ENCODE data around the gene FAAH.

FAAH gene

DNA sequence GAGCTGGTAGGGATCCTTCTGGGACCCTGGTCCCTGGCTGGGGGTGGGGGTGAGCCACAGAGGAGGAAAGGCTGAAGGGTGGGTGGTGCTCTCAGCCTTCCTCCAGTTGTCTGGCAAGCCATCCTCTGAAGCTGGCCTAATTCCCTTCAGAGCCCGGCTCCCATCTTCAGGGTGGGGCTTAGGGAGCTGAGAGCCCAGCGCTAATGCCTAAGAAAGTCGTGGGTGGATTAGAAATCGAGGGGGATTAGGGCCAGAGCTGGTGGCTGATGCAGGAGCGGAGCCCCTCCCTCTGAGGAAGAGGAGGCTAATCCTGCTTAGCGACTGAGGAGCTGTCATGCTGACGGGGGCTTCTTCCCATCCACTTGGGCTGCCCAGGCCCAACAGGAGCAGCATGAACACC is 64.7 kb downstream of the FAAH start:
- TF ChIP-seq REST (IDR thresholded peaks at IDR 0.05; ENCODE audit: low read depth) = no peak
- TF ChIP-seq USF1 (IDR thresholded peaks at IDR 0.05) = no peak
- TF ChIP-seq TEAD4 (IDR thresholded peaks at IDR 0.05) = no peak
- TF ChIP-seq EP300 (IDR thresholded peaks at IDR 0.05; ENCODE audit: borderline replicate concordance) = no peak
- TF ChIP-seq, protein P1, sequence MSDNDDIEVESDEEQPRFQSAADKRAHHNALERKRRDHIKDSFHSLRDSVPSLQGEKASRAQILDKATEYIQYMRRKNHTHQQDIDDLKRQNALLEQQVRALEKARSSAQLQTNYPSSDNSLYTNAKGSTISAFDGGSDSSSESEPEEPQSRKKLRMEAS (IDR thresholded peaks at IDR 0.05) = no peak
- no peak for TF ChIP-seq EGR1 (IDR thresholded peaks at IDR 0.05)
- TF ChIP-seq NFIC (IDR thresholded peaks at IDR 0.05) = no peak
- TF ChIP-seq TAF1 (IDR thresholded peaks at IDR 0.05; ENCODE audit: low read depth) = no peak
- no peak for TF ChIP-seq YY1 (IDR thresholded peaks at IDR 0.05; ENCODE audit: low read depth)
- TF ChIP-seq CREB1 (IDR thresholded peaks at IDR 0.05; ENCODE audit: low read depth) = no peak
- no peak for TF ChIP-seq ZBTB7A (IDR thresholded peaks at IDR 0.05; ENCODE audit: low read depth)
- TF ChIP-seq FOXM1 (IDR thresholded peaks at IDR 0.05; ENCODE audit: borderline replicate concordance, low read depth) = no peak
- no peak for TF ChIP-seq CEBPB (IDR thresholded peaks at IDR 0.05)
- no peak for TF ChIP-seq RAD21 (IDR thresholded peaks at IDR 0.05; ENCODE audit: low read depth)
- TF ChIP-seq TCF12 (IDR thresholded peaks at IDR 0.05; ENCODE audit: low read depth) = no peak

DNA sequence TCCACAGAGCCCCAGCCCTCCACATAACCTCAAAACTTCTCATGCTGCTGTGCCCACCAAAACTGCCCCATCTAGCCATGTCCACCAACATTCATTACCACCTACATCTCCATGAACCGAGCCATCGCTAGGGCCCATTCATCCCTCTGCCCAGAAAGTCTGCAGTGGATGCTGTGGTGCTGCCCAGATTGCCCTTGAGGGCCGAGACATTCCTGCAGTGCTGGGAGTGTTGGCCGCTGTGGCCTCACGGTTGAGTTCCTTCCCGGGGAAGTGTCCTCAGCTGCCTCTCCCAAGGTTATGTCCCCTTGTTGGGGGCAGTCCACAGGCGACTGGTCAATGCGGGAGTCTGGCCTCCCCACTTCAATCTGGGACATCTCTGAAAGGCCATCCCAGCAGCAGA is 65.2 kb downstream of the FAAH start:
- TF ChIP-seq TEAD4 (IDR thresholded peaks at IDR 0.05) (no peak), CREB1 (IDR thresholded peaks at IDR 0.05; ENCODE audit: low read depth) (no peak), CEBPB (IDR thresholded peaks at IDR 0.05) (no peak), YY1 (IDR thresholded peaks at IDR 0.05; ENCODE audit: low read depth) (no peak), TCF12 (IDR thresholded peaks at IDR 0.05; ENCODE audit: low read depth) (no peak), REST (IDR thresholded peaks at IDR 0.05; ENCODE audit: low read depth) (no peak), RAD21 (IDR thresholded peaks at IDR 0.05; ENCODE audit: low read depth) (no peak), NFIC (IDR thresholded peaks at IDR 0.05) (no peak), FOXM1 (IDR thresholded peaks at IDR 0.05; ENCODE audit: borderline replicate concordance, low read depth) (no peak), ZBTB7A (IDR thresholded peaks at IDR 0.05; ENCODE audit: low read depth) (no peak), EGR1 (IDR thresholded peaks at IDR 0.05) (no peak), USF1 (IDR thresholded peaks at IDR 0.05) (no peak), EP300 (IDR thresholded peaks at IDR 0.05; ENCODE audit: borderline replicate concordance) (no peak), TAF1 (IDR thresholded peaks at IDR 0.05; ENCODE audit: low read depth) (no peak)
- TF ChIP-seq, protein P1 (IDR thresholded peaks at IDR 0.05) = no peak

DNA sequence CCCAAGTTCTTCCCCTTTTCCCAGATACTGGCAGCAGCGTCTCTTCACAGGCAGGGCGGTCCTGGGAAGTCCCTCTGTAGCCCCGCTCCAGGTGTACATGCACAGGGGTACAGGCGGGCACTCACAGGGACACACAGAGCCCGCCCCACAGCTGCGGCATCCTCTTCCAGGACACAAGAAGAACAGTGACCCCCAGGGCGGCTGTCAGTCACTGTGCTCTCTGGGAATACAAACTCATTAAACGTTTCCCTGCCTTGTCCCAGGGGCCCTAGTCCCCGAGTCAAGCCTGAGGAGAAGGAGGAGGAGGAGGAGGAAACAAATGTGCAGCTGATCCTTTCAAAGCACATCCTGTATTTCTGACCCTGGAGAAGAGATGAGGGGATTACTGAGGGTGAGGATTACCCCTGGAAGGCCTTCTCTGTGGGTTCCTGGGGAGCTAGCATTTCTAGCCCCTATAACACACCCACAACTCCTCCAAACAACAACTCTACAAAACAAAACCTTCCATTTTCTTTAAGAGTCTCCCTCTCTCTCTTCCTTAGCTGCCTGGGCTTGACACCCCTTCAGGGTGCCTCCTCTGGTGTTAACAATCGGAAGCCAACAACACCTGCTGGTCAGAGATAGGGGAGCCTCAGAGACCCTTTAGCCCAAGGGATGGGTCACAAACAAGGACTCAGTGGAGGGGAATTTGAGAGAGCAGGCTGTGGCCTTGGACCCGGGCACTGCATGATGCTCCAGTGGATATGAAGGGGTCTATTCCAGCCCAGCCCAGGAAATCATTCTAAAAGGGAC is 67.1 kb downstream of the FAAH start:
- no peak for TF ChIP-seq EGR1 (IDR thresholded peaks at IDR 0.05)
- no peak for TF ChIP-seq TAF1 (IDR thresholded peaks at IDR 0.05; ENCODE audit: low read depth)
- TF ChIP-seq ZBTB7A (IDR thresholded peaks at IDR 0.05; ENCODE audit: low read depth) = no peak
- TF ChIP-seq EP300 (IDR thresholded peaks at IDR 0.05; ENCODE audit: borderline replicate concordance) = no peak
- no peak for TF ChIP-seq CEBPB (IDR thresholded peaks at IDR 0.05)
- TF ChIP-seq, protein P1 (IDR thresholded peaks at IDR 0.05) = no peak
- TF ChIP-seq YY1 (IDR thresholded peaks at IDR 0.05; ENCODE audit: low read depth) = no peak
- TF ChIP-seq FOXM1 (IDR thresholded peaks at IDR 0.05; ENCODE audit: borderline replicate concordance, low read depth) = no peak
- TF ChIP-seq CREB1 (IDR thresholded peaks at IDR 0.05; ENCODE audit: low read depth) = no peak
- TF ChIP-seq NFIC (IDR thresholded peaks at IDR 0.05) = no peak
- TF ChIP-seq RAD21 (IDR thresholded peaks at IDR 0.05; ENCODE audit: low read depth) = no peak
- no peak for TF ChIP-seq REST (IDR thresholded peaks at IDR 0.05; ENCODE audit: low read depth)
